Breast epithelium (tissue), 3 donors: Measurements from ENCODE around the gene NEDD4L.

ENCODE experiments used
- POLR2A ChIP-seq: fragments of 450-650 bp; IDR thresholded peaks from one replicate; pipeline ENCODE4 v1.6.1; 2016; ENCODE audit warnings: antibody characterized with exemption, mild to moderate bottlenecking, moderate library complexity
- TF ChIP-seq, protein P1 (sequence below), 3 donors: fragments of 450-650 bp; IDR thresholded peaks; one replicate each; pipeline ENCODE4 v1.5.1; 2016 to 2017; ENCODE audit warnings: antibody characterized with exemption in 3 of 3, mild to moderate bottlenecking in 3 of 3, moderate library complexity in 3 of 3

DNA sequence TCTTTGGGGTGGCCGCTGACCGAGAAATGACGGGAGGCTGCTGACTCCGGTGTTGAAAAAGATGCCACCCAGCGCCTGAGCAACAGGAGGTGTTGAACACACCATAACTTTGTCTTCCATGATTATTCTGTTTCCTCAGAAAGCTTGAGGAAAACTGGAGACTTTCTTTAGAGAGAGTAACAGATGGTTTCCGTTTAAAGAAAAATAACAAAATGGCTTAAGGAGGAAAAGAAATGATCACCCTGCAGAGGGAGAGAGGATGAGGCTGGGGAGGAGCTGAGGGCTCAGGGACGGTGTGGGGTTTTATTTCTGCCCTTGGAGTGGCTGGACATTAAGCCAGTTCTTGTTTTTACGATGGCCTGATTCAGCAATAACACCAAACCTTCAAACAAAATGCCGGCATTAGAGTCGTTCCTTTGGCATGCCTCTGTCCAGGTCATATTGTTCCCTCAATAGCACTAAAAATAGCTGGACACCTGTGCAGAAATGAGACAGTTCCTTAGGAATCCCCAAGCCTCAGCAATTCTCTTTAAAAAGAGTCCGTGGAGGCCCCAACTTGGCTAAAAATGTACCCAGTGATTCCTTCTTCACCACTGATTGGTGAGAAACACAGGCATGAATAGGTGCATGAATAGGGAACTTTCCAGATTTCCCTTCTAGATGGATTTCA, 402.5 kb downstream of the NEDD4L start:
- TF ChIP-seq, protein P1, sequence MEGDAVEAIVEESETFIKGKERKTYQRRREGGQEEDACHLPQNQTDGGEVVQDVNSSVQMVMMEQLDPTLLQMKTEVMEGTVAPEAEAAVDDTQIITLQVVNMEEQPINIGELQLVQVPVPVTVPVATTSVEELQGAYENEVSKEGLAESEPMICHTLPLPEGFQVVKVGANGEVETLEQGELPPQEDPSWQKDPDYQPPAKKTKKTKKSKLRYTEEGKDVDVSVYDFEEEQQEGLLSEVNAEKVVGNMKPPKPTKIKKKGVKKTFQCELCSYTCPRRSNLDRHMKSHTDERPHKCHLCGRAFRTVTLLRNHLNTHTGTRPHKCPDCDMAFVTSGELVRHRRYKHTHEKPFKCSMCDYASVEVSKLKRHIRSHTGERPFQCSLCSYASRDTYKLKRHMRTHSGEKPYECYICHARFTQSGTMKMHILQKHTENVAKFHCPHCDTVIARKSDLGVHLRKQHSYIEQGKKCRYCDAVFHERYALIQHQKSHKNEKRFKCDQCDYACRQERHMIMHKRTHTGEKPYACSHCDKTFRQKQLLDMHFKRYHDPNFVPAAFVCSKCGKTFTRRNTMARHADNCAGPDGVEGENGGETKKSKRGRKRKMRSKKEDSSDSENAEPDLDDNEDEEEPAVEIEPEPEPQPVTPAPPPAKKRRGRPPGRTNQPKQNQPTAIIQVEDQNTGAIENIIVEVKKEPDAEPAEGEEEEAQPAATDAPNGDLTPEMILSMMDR (IDR thresholded peaks at IDR 0.05): no peak
- no peak for TF ChIP-seq POLR2A
